Ovary (tissue), 3 donors: ENCODE measurements around the gene STKLD1.

Experiments
- EP300 ChIP-seq: sonication (generic); formaldehyde crosslinking; IDR thresholded peaks from one replicate; pipeline ENCODE4 v1.6.1; 2017; ENCODE audit warnings: antibody characterized with exemption
- POLR2A ChIP-seq: fragments of 450-650 bp; IDR thresholded peaks from one replicate; pipeline ENCODE4 v1.6.1; 2017; ENCODE audit warnings: antibody characterized with exemption, mild to moderate bottlenecking, moderate library complexity
- TF ChIP-seq, protein P1 (sequence below), 3 donors: fragments of 450-650 bp in 2 of 3; fragments of 200-600 bp in 1 of 3; IDR thresholded peaks; one replicate each; pipeline versions ENCODE4 v1.5.1 to v1.8.0; 2016 to 2022; ENCODE audit warnings: antibody characterized with exemption in 3 of 3, mild to moderate bottlenecking in 1 of 3
- donor health status: DM: no; HTN: no; CAD: no.

DNA sequence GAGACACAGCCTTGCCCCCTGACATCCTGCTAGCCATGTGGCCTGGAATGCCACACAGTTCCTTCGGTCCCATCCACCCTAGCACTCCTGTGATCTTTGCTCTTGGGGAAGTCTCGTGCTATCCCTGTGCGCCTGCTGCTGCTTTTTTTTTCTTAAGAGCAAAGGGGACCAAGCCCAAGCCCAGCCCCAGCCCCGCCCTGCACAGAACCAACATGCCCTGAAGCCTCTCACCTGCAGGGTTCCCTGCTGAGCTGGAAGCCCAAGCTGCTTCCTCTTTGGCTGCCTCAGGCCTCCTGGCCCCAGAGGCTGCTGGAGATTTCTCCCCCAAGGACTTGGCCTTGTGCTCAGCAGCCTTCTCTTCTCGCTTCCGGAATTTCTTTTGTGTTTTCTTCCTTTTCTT, 42.0 kb upstream of the STKLD1 start:
- TF ChIP-seq, protein P1, sequence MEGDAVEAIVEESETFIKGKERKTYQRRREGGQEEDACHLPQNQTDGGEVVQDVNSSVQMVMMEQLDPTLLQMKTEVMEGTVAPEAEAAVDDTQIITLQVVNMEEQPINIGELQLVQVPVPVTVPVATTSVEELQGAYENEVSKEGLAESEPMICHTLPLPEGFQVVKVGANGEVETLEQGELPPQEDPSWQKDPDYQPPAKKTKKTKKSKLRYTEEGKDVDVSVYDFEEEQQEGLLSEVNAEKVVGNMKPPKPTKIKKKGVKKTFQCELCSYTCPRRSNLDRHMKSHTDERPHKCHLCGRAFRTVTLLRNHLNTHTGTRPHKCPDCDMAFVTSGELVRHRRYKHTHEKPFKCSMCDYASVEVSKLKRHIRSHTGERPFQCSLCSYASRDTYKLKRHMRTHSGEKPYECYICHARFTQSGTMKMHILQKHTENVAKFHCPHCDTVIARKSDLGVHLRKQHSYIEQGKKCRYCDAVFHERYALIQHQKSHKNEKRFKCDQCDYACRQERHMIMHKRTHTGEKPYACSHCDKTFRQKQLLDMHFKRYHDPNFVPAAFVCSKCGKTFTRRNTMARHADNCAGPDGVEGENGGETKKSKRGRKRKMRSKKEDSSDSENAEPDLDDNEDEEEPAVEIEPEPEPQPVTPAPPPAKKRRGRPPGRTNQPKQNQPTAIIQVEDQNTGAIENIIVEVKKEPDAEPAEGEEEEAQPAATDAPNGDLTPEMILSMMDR (IDR thresholded peaks at IDR 0.05): no peak
- TF ChIP-seq POLR2A (no peak), EP300 (no peak)
